HS-27A (cell line): ENCODE results near the gene ODC1.

Experiments used
- DNase-seq: peaks from one replicate; pipeline ENCODE4 v3.0.0-alpha.2; 2012; ENCODE audit warnings: low read depth, missing footprints

Gene ODC1

DNA sequence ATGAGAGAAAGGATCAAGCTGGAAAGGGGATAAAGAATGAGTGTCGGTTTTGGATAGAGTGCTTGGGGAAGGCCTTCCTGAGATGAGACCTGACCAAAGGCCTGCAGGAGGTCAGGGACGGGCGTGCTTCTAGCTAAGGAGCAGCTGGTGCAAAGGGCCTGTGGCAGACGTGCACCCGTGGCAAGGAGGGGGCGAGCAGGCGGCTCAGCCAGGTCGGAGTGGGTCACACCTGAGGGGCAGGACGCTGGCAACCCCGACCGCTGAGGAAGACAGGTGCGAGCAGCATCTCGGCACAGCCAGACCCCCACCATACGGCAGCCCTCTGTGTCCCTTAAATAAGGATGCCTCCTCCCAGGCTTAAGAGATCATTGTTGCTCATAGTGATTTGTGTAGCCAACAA, 48.1 kb downstream of the ODC1 start:
- no peak for DNase-seq

DNA sequence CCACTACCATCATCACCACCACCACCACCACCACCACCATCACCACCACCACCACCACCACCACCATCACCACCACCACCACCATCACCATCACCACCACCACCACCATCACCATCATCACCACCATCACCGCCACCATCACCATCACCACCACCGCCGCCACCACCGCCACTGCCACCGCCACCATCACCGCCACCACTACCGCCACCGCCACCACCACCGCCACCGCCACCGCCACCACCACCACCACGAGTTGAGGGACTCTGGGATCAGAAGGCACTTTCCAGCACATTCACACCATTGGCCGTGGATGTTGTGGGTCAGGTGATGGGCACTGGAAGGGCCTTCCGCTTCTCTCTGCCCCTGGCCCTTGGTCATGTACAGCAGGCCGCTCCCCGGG, 48.8 kb downstream of the ODC1 start:
- DNase-seq = no peak

DNA sequence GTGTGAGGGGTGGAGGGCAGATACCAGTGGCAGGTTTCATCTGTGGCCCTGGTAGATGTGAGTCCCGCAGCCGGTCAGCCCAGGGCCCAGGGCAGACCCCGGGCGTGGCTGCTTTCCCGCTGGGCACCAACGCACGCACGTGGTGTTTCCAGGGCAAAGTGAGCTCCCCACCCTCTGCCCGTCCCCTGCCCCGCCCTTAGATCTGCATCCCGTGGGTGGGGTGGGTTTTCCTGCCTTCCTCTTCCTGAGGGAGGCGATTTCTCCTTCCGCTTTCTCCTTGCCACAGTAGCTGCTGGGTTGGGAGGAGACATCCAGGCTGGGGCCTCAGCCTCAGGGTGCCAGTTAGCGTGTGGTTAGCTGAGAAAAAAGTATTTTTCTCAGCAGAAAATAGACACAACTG, 49.6 kb downstream of the ODC1 start:
- no peak for DNase-seq

DNA sequence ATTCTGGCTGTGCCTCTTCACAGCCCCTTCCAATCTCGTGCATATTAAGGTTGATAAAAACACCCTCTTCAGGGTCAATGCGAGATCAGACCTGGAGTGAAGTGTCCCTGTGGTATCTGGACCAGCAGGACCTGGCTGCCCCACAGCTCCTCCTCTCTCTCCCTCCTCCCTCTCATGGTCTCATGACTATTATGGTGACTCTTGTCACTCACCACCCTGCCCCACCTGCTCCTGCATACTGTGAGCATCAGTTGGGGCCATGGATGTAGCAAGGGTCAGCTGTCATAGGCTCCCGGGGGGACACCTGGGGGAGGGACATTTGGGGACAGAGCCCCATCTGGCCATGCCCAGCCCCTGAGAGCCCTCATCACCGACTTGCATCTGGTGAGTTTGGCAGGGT, 50.2 kb downstream of the ODC1 start:
- DNase-seq = no peak

DNA sequence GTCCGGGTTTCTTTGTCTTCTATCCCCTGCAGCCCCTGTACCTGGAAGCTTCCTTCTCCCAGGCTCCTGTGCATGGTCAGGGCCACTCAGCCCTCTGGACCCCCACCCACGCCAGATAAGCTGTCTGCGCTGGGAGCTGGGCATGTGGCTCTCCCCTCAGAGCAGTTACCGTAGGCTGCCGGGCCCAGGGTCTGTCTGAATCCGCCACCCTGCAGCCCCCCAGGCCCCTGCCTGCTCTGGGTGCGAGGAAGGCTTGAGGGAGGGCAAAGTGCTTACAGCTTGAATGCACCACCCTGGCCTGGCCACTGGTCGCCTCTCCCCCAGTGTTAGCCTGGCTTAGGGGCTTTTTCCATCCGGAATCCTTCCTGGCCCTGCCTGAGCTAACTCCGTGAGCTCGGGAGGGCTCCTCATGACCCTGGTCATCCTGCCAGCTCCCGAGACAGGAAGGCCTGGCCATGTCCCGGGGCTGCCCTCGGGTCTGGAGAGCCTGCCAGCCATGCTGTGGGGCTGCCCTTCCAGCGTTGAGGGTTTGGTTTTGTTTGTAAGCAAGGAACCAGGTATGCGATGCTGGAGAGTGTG, 50.7 kb downstream of the ODC1 start:
- DNase-seq = no peak

DNA sequence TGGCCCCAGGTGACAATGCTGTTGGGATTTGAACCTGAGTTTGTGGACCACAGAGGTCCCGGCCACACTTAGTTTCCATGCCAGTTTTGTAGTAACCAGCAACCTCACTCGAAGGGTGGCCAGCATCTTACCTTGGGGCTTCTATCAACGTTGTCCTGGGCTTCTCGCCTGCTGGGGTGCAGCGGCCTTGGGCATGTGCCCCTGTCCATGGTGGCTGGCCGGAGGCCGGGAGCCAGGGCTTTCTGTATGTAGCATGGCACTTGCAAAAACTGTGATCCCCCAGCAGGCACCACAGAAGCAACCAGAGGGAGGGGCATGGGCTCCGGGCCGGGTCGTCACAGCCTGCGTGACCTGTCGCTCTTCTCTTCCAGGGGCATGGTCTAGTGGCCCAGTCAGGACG, 51.7 kb downstream of the ODC1 start:
- DNase-seq = no peak

DNA sequence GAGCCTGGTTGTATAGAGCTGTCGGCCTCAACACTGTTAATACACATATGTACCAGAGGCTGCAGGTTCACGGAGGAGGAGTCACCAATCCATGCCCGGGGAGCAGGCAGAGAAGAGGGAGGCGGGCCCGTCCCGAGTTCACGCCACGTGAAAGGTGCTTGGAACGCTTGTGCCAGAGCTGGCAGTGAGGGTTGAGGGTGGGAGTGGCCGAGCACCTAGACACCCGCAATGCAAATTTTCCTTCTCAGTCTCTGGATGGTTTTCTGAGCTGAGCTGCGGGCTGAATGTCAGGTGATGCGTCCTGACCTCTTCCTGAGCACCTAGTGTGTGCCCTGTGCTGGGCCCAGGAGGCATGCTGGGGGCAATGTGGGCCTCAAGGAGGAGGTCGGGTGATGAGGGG, 52.2 kb downstream of the ODC1 start:
- no peak for DNase-seq

DNA sequence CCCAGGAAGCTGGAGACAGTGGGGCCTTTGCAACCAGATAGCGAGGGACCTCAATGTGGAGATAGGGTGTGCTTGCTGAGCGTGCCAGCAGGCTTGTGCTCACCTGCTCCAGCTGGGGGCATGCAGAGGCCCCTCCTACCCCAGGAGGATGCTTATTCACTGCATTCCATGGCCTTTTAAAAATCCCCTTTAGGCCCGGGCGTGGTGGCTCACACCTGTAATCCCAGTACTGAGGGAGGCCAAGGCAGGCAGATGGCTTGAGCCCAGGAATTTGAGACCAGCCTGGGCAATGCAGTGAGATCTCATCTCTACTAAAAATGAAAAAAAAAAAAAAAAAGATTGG, 54.5 kb downstream of the ODC1 start:
- no peak for DNase-seq

DNA sequence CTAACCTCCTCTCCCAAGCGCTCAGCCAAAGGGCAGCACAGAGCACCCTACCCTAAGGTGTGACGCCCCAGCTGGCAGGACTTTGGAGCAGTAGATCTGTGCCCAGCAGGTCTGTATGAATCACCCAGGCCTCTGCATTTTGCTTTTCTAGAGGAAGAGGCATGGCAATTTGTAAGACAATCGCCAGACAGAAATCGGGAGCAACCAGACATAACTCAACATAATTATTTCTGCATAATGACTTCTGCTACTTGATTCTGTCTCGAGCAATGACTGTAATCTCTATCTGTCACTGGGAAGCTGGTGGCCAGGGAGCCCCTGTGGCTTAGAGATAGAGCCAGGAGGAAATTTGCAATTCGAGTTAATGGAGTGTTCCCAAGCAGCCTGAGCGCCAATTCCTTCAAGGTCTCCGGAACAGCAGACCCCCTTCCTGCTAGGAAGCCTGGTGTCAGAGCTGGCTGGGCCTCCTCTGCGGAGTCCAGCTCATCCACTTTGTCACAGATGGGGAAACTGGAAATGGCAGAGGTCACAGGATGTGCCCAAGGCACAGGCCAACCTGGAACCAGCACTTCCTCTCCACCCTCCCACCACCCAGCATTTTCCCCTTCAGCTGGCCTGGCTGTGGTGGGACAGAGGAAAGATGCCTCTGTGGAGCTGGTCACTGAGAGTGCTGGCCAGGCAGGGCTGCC, 55.0 kb downstream of the ODC1 start:
- DNase-seq = no peak

DNA sequence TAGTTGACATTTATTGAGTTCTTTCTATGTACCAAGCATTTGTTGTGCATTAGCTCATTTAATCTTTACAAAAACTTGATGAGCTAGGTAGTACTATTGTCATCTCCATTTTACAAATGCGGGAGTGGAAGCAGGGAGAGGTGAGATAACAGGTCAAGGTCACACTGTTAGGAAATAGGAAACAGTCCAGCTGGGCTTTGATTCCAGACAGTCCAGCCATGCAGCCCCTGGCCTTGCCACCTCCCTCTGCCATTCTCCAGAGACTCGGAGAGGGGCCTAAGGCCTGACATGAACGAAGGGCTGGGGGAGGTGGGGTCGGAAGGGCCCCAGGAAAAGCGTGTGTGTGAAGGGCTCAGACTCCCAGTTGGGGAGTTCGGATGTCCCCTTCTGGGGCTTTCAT, 55.6 kb downstream of the ODC1 start:
- no peak for DNase-seq

DNA sequence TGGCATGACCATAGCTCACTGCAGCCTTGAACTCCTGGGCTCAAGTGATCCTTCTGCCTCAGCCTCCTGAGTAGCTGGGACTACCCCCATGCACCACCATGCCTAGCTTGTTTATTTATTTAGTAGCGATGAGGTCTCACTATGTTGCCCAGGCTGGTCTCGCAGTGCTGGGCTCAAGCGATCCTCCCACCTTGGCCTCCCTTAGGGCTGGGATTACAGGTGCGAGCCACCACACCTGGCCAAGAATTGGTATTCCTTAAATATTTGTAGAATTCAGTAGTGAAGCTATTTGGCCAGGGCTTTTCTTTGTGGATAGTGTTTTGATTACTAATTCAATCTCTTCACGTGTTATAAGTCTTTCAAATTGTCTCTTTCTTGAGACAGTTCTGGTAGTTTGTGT, 56.0 kb downstream of the ODC1 start:
- no peak for DNase-seq

DNA sequence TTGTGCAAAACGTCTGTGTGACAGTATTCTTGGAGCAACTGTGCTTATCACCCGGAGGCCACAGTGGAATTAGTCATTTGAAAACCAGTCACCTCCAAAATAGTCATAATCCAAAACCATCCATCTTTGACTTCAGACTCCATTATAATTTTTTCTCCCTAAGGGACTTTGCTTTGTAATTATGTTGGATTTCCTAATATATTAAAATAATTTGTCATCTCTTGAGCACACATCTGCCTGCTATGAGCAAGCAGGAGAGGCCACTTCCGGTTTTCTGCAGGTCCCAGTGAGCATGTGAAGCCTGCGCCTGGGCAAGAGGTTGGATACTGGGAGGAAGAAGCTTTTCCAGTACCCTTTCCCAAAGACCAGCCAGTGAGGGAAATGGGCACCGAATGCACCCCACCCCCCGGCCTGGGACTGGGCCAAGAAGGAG, 57.7 kb downstream of the ODC1 start:
- DNase-seq = no peak
